ENCODE results near the gene NBAS. TPM values are rescaled to one million over a fixed set of nuclear protein-coding genes. Genes with fewer than 3 reads are reported as not detected.
A peak's percentile ranks its signal among the peaks of the same experiment; 100 is the strongest.

The NBAS gene
- total and polyA plus RNA-seq, 7 experiments from 2014 or later = 18.6 to 41.6 (median 32.7) TPM

GRCh38 chr2:15275346-15275745, 285.8 kb downstream of the NBAS start:
- no peaks in the 10 kb centered on the region for H3K9me3 ChIP-seq (ENCODE audit: control insufficient read depth in 2 of 3, low read length in 3 of 3)
- intact Hi-C loops (cut with micrococcal nuclease) = no loop called here
- CTCF ChIA-PET = no interaction called here

DNA sequence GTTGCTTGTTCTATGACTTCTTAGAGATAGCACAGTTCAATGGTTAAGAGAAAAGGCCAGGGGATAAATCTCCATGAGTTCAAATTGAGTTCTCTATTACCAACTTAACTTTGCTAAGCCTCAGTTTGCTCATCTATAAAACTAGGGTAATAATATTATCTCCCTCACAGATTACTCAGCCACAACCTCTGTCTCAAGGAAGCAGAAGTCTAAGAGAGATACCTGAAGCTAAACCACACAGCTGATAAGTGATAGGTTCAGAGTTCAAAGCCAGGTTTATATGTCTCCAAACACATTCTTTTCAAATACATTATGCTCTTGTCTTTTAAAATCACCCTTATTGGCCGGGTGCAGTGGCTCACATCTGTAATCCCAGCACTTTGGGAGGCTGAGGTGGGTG, 287.7 kb downstream of the NBAS start:
- H3K27ac Mint-ChIP-seq = no peak overlapping the region
- ChIA-PET CTCF (no interaction called here), POLR2A (no interaction called here)
- no peak overlapping the region for H3K4me3 Mint-ChIP-seq
- H3K4me3 ChIP-seq (ENCODE audit: low read length) = no peak overlapping the region
- DNase-seq (no peak), ATAC-seq (peak; percentile 54)
- peaks cover 9 to 79% (median 59%) of the 10 kb centered on the region in 5 donors for H3K36me3 Mint-ChIP-seq
- H3K4me1 Mint-ChIP-seq = peaks cover 0 to 4% (median 0%) of the 10 kb centered on the region in 7 donors
- no peak overlapping the region for H3K27ac ChIP-seq (ENCODE audit: low read depth, low read length)
- no peaks in the 10 kb centered on the region for H3K27me3 Mint-ChIP-seq
- H3K9me3 Mint-ChIP-seq = no peaks in the 10 kb centered on the region
- H3K27me3 ChIP-seq (ENCODE audit: control insufficient read depth in 2 of 2, insufficient read depth in 2 of 2, low read length in 2 of 2) = no peaks in the 10 kb centered on the region
- intact Hi-C loops (cut with micrococcal nuclease) = no loop called here
- H3K9me3 ChIP-seq (ENCODE audit: control insufficient read depth in 2 of 3, low read length in 3 of 3) = no peaks in the 10 kb centered on the region
- H3K36me3 ChIP-seq (ENCODE audit: control insufficient read depth in 2 of 3, insufficient read depth in 3 of 3, low read length in 3 of 3) = peaks cover 0 to 21% (median 0%) of the 10 kb centered on the region in 3 experiments
- no peaks in the 10 kb centered on the region for H3K4me1 ChIP-seq (ENCODE audit: control insufficient read depth in 2 of 2, insufficient read depth in 2 of 2, low read length in 2 of 2)

More at GRCh38 chr2:15275346-15275745, 285.8 kb downstream of the NBAS start:
- Histone ChIP-seq H3K36me3 (ENCODE audit: control insufficient read depth in 2 of 3, insufficient read depth in 3 of 3, low read length in 3 of 3) (peaks cover 0 to 22% (median 0%) of the 10 kb centered on the region in 3 experiments), H3K27me3 (ENCODE audit: control insufficient read depth in 2 of 2, insufficient read depth in 2 of 2, low read length in 2 of 2) (no peaks in the 10 kb centered on the region), H3K4me3 (ENCODE audit: low read length) (no peak overlapping the region), H3K4me1 (ENCODE audit: control insufficient read depth in 2 of 2, insufficient read depth in 2 of 2, low read length in 2 of 2) (no peaks in the 10 kb centered on the region), H3K27ac (ENCODE audit: low read depth, low read length) (no peak overlapping the region)
- H3K36me3 Mint-ChIP-seq = peaks cover 12 to 85% (median 62%) of the 10 kb centered on the region in 5 donors
- no peak overlapping the region for H3K4me3 Mint-ChIP-seq
- no peak for DNase-seq
- ATAC-seq = no peak
- H3K27me3 Mint-ChIP-seq = no peaks in the 10 kb centered on the region
- H3K4me1 Mint-ChIP-seq = peaks cover 0 to 6% (median 0%) of the 10 kb centered on the region in 7 donors
- POLR2A ChIA-PET = no interaction called here
- H3K9me3 Mint-ChIP-seq = no peaks in the 10 kb centered on the region
- H3K27ac Mint-ChIP-seq = no peak overlapping the region

- Histone ChIP-seq H3K4me1 (ENCODE audit: control insufficient read depth in 2 of 2, insufficient read depth in 2 of 2, low read length in 2 of 2) (no peaks in the 10 kb centered on the region), H3K27ac (ENCODE audit: low read depth, low read length) (no peak overlapping the region), H3K27me3 (ENCODE audit: control insufficient read depth in 2 of 2, insufficient read depth in 2 of 2, low read length in 2 of 2) (no peaks in the 10 kb centered on the region), H3K36me3 (ENCODE audit: control insufficient read depth in 2 of 3, insufficient read depth in 3 of 3, low read length in 3 of 3) (peaks cover 0 to 19% (median 0%) of the 10 kb centered on the region in 3 experiments), H3K9me3 (ENCODE audit: control insufficient read depth in 2 of 3, low read length in 3 of 3) (no peaks in the 10 kb centered on the region), H3K4me3 (ENCODE audit: low read length) (no peak overlapping the region)
- intact Hi-C loops (cut with micrococcal nuclease) = no loop called here
- ChIA-PET POLR2A (no interaction called here), CTCF (no interaction called here)
- no peak overlapping the region for H3K4me3 Mint-ChIP-seq
- no peak for DNase-seq
- ATAC-seq = no peak
- H3K27ac Mint-ChIP-seq = no peak overlapping the region
- H3K9me3 Mint-ChIP-seq = no peaks in the 10 kb centered on the region
- H3K36me3 Mint-ChIP-seq = peaks cover 9 to 79% (median 59%) of the 10 kb centered on the region in 5 donors
- peaks cover 0 to 2% (median 0%) of the 10 kb centered on the region in 7 donors for H3K4me1 Mint-ChIP-seq
- H3K27me3 Mint-ChIP-seq = no peaks in the 10 kb centered on the region
These were observed 288.2 kb downstream of the NBAS start for GRCh38 chr2:15272942-15273341.

DNA sequence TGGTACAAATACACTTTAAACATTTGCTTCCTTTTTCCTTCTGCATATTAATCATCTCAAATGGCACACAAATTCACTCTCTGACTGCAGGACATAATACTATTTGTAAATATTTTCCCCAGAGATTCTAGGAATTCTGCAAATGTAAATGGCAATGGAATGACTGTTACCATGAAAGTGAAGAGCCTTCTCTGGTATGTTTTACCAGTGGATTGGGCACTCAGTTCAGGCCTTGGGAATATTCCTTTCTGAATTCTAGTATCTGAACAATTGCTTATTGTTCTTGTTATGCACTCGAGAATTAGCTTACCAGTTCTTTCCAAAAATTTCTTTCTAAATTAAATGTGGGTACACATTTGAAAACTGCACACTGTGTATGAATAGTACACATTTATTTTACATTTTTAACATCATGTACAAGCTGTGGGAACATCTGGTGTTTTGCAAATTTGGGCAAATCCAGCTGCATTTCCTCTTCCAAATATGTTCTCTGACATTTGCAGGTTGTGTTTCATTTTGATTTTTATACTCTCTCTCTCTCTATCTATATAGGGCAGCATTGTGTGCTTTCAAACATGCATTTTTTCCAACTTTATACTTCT, 289.1 kb downstream of the NBAS start:
- Mint-ChIP-seq H3K27me3 (no peaks in the 10 kb centered on the region), H3K27ac (no peak overlapping the region), H3K4me1 (peaks cover 0 to 2% (median 0%) of the 10 kb centered on the region in 7 donors), H3K9me3 (no peaks in the 10 kb centered on the region), H3K4me3 (no peak overlapping the region), H3K36me3 (peaks cover 9 to 74% (median 56%) of the 10 kb centered on the region in 5 donors)
- no peaks in the 10 kb centered on the region for H3K4me1 ChIP-seq (ENCODE audit: control insufficient read depth in 2 of 2, insufficient read depth in 2 of 2, low read length in 2 of 2)
- H3K4me3 ChIP-seq (ENCODE audit: low read length) = no peak overlapping the region
- DNase-seq (no peak), ATAC-seq (no peak)
- intact Hi-C loops (cut with micrococcal nuclease) = no loop called here
- H3K9me3 ChIP-seq (ENCODE audit: control insufficient read depth in 2 of 3, low read length in 3 of 3) = no peaks in the 10 kb centered on the region
- ChIA-PET CTCF (no interaction called here), POLR2A (no interaction called here)
- H3K27me3 ChIP-seq (ENCODE audit: control insufficient read depth in 2 of 2, insufficient read depth in 2 of 2, low read length in 2 of 2) = no peaks in the 10 kb centered on the region
- no peak overlapping the region for H3K27ac ChIP-seq (ENCODE audit: low read depth, low read length)
- peaks cover 0 to 17% (median 0%) of the 10 kb centered on the region in 3 experiments for H3K36me3 ChIP-seq (ENCODE audit: control insufficient read depth in 2 of 3, insufficient read depth in 3 of 3, low read length in 3 of 3)

DNA sequence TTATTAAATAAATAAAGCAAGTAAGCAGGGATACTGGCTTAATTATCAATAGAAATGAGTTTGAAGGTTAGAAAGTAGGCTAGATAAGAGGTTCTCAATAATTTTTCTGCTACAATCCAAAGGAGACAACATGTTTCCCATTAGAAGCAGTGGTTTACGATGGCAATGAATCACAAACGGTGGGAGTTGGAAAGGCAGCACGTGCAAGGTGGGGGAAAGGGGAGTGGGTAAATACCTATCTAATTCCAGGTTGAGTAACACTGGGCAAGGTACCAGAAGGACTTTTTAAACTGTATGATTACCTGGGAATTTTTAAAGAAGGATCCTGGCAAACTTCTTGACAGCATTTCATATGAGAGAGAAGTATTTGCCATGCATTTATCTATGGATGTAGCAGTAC, 289.9 kb downstream of the NBAS start:
- H3K36me3 ChIP-seq (ENCODE audit: control insufficient read depth in 2 of 3, insufficient read depth in 3 of 3, low read length in 3 of 3) = peaks cover 0 to 17% (median 0%) of the 10 kb centered on the region in 3 experiments
- Mint-ChIP-seq H3K27me3 (no peaks in the 10 kb centered on the region), H3K27ac (no peak overlapping the region), H3K4me3 (no peak overlapping the region), H3K36me3 (peaks cover 9 to 76% (median 61%) of the 10 kb centered on the region in 5 donors), H3K4me1 (peaks cover 0 to 2% (median 0%) of the 10 kb centered on the region in 7 donors), H3K9me3 (no peaks in the 10 kb centered on the region)
- DNase-seq (no peak), ATAC-seq (no peak)
- POLR2A ChIA-PET = no interaction called here
- no peaks in the 10 kb centered on the region for H3K27me3 ChIP-seq (ENCODE audit: control insufficient read depth in 2 of 2, insufficient read depth in 2 of 2, low read length in 2 of 2)
- no peak overlapping the region for H3K27ac ChIP-seq (ENCODE audit: low read depth, low read length)
- no peak overlapping the region for H3K4me3 ChIP-seq (ENCODE audit: low read length)
- intact Hi-C loops (cut with micrococcal nuclease) = no loop called here
- CTCF ChIA-PET = no interaction called here
- no peaks in the 10 kb centered on the region for H3K4me1 ChIP-seq (ENCODE audit: control insufficient read depth in 2 of 2, insufficient read depth in 2 of 2, low read length in 2 of 2)
- H3K9me3 ChIP-seq (ENCODE audit: control insufficient read depth in 2 of 3, low read length in 3 of 3) = no peaks in the 10 kb centered on the region

DNA sequence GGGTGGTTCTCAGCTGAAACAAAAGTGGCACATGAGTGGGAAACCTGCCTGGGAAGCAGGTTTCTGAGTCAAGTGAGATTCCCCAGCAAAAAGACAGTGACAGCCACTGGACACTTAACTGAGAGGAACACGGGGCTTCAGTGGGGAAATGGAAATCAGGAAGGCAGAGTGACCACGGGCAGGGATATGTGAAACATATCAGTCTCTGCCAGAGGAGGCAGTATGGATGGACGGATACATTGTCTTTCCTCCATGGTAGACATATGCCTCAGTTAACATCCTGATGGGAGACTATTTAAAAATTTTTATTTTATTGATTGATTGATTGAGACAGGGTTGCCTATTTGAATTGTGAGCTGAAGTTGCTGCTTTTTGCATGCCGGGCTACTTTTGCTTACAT, 292.1 kb downstream of the NBAS start:
- H3K27ac Mint-ChIP-seq = peak overlapping the region in 1 of 9 donors; percentile 25
- H3K9me3 Mint-ChIP-seq = peaks cover 0 to 3% (median 0%) of the 10 kb centered on the region in 11 donors
- Histone ChIP-seq H3K4me3 (ENCODE audit: low read length) (no peak overlapping the region), H3K27ac (ENCODE audit: low read depth, low read length) (no peak overlapping the region), H3K36me3 (ENCODE audit: control insufficient read depth in 2 of 3, insufficient read depth in 3 of 3, low read length in 3 of 3) (peaks cover 0 to 6% (median 4%) of the 10 kb centered on the region in 3 experiments), H3K27me3 (ENCODE audit: control insufficient read depth in 2 of 2, insufficient read depth in 2 of 2, low read length in 2 of 2) (no peaks in the 10 kb centered on the region), H3K4me1 (ENCODE audit: control insufficient read depth in 2 of 2, insufficient read depth in 2 of 2, low read length in 2 of 2) (no peaks in the 10 kb centered on the region), H3K9me3 (ENCODE audit: control insufficient read depth in 2 of 3, low read length in 3 of 3) (no peaks in the 10 kb centered on the region)
- ATAC-seq (no peak), DNase-seq (no peak)
- ChIA-PET POLR2A (no interaction called here), CTCF (no interaction called here)
- H3K27me3 Mint-ChIP-seq = no peaks in the 10 kb centered on the region
- intact Hi-C loops (cut with micrococcal nuclease) = no loop called here
- no peak overlapping the region for H3K4me3 Mint-ChIP-seq
- H3K36me3 Mint-ChIP-seq = peaks cover 16 to 79% (median 64%) of the 10 kb centered on the region in 5 donors
- peaks cover 0 to 3% (median 0%) of the 10 kb centered on the region in 7 donors for H3K4me1 Mint-ChIP-seq

GRCh38 chr2:15265889-15266288, 295.2 kb downstream of the NBAS start:
- ChIA-PET POLR2A (no interaction called here), CTCF (no interaction called here)
- no peak overlapping the region for H3K4me3 ChIP-seq (ENCODE audit: low read length)
- Mint-ChIP-seq H3K9me3 (peaks cover 0 to 5% (median 0%) of the 10 kb centered on the region in 11 donors), H3K27me3 (no peaks in the 10 kb centered on the region), H3K4me3 (no peak overlapping the region), H3K36me3 (peaks cover 19 to 83% (median 78%) of the 10 kb centered on the region in 5 donors), H3K27ac (peak overlapping the region in 1 of 9 donors; percentile 43), H3K4me1 (peaks cover 0 to 1% (median 0%) of the 10 kb centered on the region in 7 donors)
- H3K4me1 ChIP-seq (ENCODE audit: control insufficient read depth in 2 of 2, insufficient read depth in 2 of 2, low read length in 2 of 2) = no peaks in the 10 kb centered on the region
- no peak overlapping the region for H3K27ac ChIP-seq (ENCODE audit: low read depth, low read length)
- H3K36me3 ChIP-seq (ENCODE audit: control insufficient read depth in 2 of 3, insufficient read depth in 3 of 3, low read length in 3 of 3) = peaks cover 0 to 6% (median 4%) of the 10 kb centered on the region in 3 experiments
- DNase-seq = no peak
- intact Hi-C loops (cut with micrococcal nuclease) = no loop called here
- H3K9me3 ChIP-seq (ENCODE audit: control insufficient read depth in 2 of 3, low read length in 3 of 3) = no peaks in the 10 kb centered on the region
- H3K27me3 ChIP-seq (ENCODE audit: control insufficient read depth in 2 of 2, insufficient read depth in 2 of 2, low read length in 2 of 2) = no peaks in the 10 kb centered on the region
- ATAC-seq = no peak
